Upper lobe of left lung (tissue), 4 donors: ENCODE measurements around the gene KCNAB2.

ENCODE experiments used
- CTCF ChIP-seq, 6 experiments: fragments of 450-650 bp in 4 of 6; fragments of 200-600 bp in 2 of 6; sonication (generic) in 2 of 6; IDR thresholded peaks; one replicate each; pipeline ENCODE4 v1.5.1; 2016 to 2019; ENCODE audit warnings: antibody characterized with exemption in 6 of 6
- EP300 ChIP-seq, 4 donors: sonication (generic); formaldehyde crosslinking; IDR thresholded peaks; one replicate each; pipeline ENCODE4 v1.5.1; 2017; ENCODE audit warnings: antibody characterized with exemption in 4 of 4, control low read depth in 2 of 4
- POLR2A ChIP-seq, 4 donors: fragments of 450-650 bp; IDR thresholded peaks; one replicate each; pipeline ENCODE4 v1.5.1; 2016 to 2017; ENCODE audit warnings: antibody characterized with exemption in 4 of 4, mild to moderate bottlenecking in 2 of 4
- POLR2AphosphoS5 ChIP-seq, 2 donors: sonication (generic); formaldehyde crosslinking; IDR thresholded peaks; one replicate each; pipeline ENCODE4 v1.5.1; 2017; ENCODE audit warnings: antibody characterized with exemption in 2 of 2

- no peak for TF ChIP-seq POLR2A (IDR thresholded peaks at IDR 0.05)
- TF ChIP-seq CTCF (IDR thresholded peaks at IDR 0.05), result no peak
- no peak for TF ChIP-seq POLR2AphosphoS5 (IDR thresholded peaks at IDR 0.05)
- TF ChIP-seq EP300 (IDR thresholded peaks at IDR 0.05), result no peak
Measured at GRCh38 chr1:6092211-6092610, 46.5 kb downstream of the KCNAB2 start.
